ENCODE results near the gene A4GALT. TPM values are rescaled to one million over a fixed set of nuclear protein-coding genes. Genes with fewer than 3 reads are reported as not detected.
A peak's percentile ranks its signal among the peaks of the same experiment; 100 is the strongest.

The A4GALT gene
- total and polyA plus RNA-seq, 2 donors = 1.3 to 20.9 TPM

- DNase-seq (ENCODE audit: low read depth in 6 of 9, low spot score in 9 of 9) = no peak
- WGBS = 83% methylated on average over 19 of the region's 19 CpGs
- Histone ChIP-seq H3K9me3 (ENCODE audit: control insufficient read depth in 2 of 2, insufficient read depth in 1 of 2, low read length in 1 of 2) (peaks cover 0 to 3% of the 10 kb centered on the region in 2 donors), H3K4me1 (ENCODE audit: control insufficient read depth in 2 of 2, insufficient read depth in 2 of 2, low read length in 2 of 2) (peaks cover 13 to 62% of the 10 kb centered on the region in 2 donors), H3K27me3 (ENCODE audit: control insufficient read depth in 2 of 2, insufficient read depth in 1 of 2, low read length in 1 of 2) (no peaks in the 10 kb centered on the region), H3K36me3 (ENCODE audit: control insufficient read depth in 2 of 2, insufficient read depth in 2 of 2, low read length in 1 of 2) (peaks cover 3 to 10% of the 10 kb centered on the region in 2 donors), H3K27ac (ENCODE audit: low read depth in 1 of 2, low read length in 1 of 2) (peak overlapping the region in 1 of 2 donors; percentile 10), H3K4me3 (ENCODE audit: low read length in 2 of 2) (no peak overlapping the region)
Measured at GRCh38 chr22:42645341-42645937, 75.2 kb downstream of the A4GALT start.

GRCh38 chr22:42644422-42645340, 76.0 kb downstream of the A4GALT start:
- DNase-seq (ENCODE audit: low read depth in 6 of 9, low spot score in 9 of 9) = peak in 1 of 9 donors; percentile 1
- peaks cover 3 to 10% of the 10 kb centered on the region in 2 donors for H3K36me3 ChIP-seq (ENCODE audit: control insufficient read depth in 2 of 2, insufficient read depth in 2 of 2, low read length in 1 of 2)
- 55% methylated on average over 22 of the region's 22 CpGs for WGBS
- no peak overlapping the region for H3K4me3 ChIP-seq (ENCODE audit: low read length in 2 of 2)
- H3K27me3 ChIP-seq (ENCODE audit: control insufficient read depth in 2 of 2, insufficient read depth in 1 of 2, low read length in 1 of 2) = no peaks in the 10 kb centered on the region
- H3K27ac ChIP-seq (ENCODE audit: low read depth in 1 of 2, low read length in 1 of 2) = peak overlapping the region; percentile 32 to 41
- H3K9me3 ChIP-seq (ENCODE audit: control insufficient read depth in 2 of 2, insufficient read depth in 1 of 2, low read length in 1 of 2) = peaks cover 0 to 3% of the 10 kb centered on the region in 2 donors
- H3K4me1 ChIP-seq (ENCODE audit: control insufficient read depth in 2 of 2, insufficient read depth in 2 of 2, low read length in 2 of 2) = peaks cover 13 to 58% of the 10 kb centered on the region in 2 donors

GRCh38 chr22:42643634-42644421, 76.8 kb downstream of the A4GALT start:
- peaks cover 13 to 56% of the 10 kb centered on the region in 2 donors for H3K4me1 ChIP-seq (ENCODE audit: control insufficient read depth in 2 of 2, insufficient read depth in 2 of 2, low read length in 2 of 2)
- peaks cover 0 to 3% of the 10 kb centered on the region in 2 donors for H3K9me3 ChIP-seq (ENCODE audit: control insufficient read depth in 2 of 2, insufficient read depth in 1 of 2, low read length in 1 of 2)
- WGBS = 96% methylated on average over 14 of the region's 14 CpGs
- no peak overlapping the region for H3K27ac ChIP-seq (ENCODE audit: low read depth in 1 of 2, low read length in 1 of 2)
- H3K27me3 ChIP-seq (ENCODE audit: control insufficient read depth in 2 of 2, insufficient read depth in 1 of 2, low read length in 1 of 2) = no peaks in the 10 kb centered on the region
- H3K4me3 ChIP-seq (ENCODE audit: low read length in 2 of 2) = no peak overlapping the region
- DNase-seq (ENCODE audit: low read depth in 6 of 9, low spot score in 9 of 9) = no peak
- H3K36me3 ChIP-seq (ENCODE audit: control insufficient read depth in 2 of 2, insufficient read depth in 2 of 2, low read length in 1 of 2) = peaks cover 3 to 10% of the 10 kb centered on the region in 2 donors

GRCh38 chr22:42642806-42643633, 77.7 kb downstream of the A4GALT start:
- peaks cover 3 to 10% of the 10 kb centered on the region in 2 donors for H3K36me3 ChIP-seq (ENCODE audit: control insufficient read depth in 2 of 2, insufficient read depth in 2 of 2, low read length in 1 of 2)
- H3K4me3 ChIP-seq (ENCODE audit: low read length in 2 of 2) = no peak overlapping the region
- H3K27me3 ChIP-seq (ENCODE audit: control insufficient read depth in 2 of 2, insufficient read depth in 1 of 2, low read length in 1 of 2) = no peaks in the 10 kb centered on the region
- H3K4me1 ChIP-seq (ENCODE audit: control insufficient read depth in 2 of 2, insufficient read depth in 2 of 2, low read length in 2 of 2) = peaks cover 12 to 49% of the 10 kb centered on the region in 2 donors
- no peak overlapping the region for H3K27ac ChIP-seq (ENCODE audit: low read depth in 1 of 2, low read length in 1 of 2)
- 81% methylated on average over 12 of the region's 12 CpGs for whole genome bisulfite sequencing
- peaks cover 0 to 3% of the 10 kb centered on the region in 2 donors for H3K9me3 ChIP-seq (ENCODE audit: control insufficient read depth in 2 of 2, insufficient read depth in 1 of 2, low read length in 1 of 2)
- no peak for DNase-seq (ENCODE audit: low read depth in 6 of 9, low spot score in 9 of 9)

Other genes with a start within 250 kb of the A4GALT start
- gene RRP7A, start 201.1 kb downstream of the A4GALT start, total RNA-seq = 62.4 TPM
- 21.9 TPM for gene RRP7A, start 201.1 kb downstream of the A4GALT start, polyA plus RNA-seq
- 2.4 TPM for gene SERHL2, start 166.9 kb downstream of the A4GALT start, total RNA-seq
- gene SERHL2, start 166.9 kb downstream of the A4GALT start, polyA plus RNA-seq = 1.2 TPM
- 40.4 TPM for gene POLDIP3, start 106.0 kb downstream of the A4GALT start, total RNA-seq
- gene POLDIP3, start 106.0 kb downstream of the A4GALT start, polyA plus RNA-seq = 29.8 TPM
- 0.09 TPM for gene ATP5MGL, start 80.3 kb downstream of the A4GALT start, total RNA-seq
- 0.07 TPM for gene ATP5MGL, start 80.3 kb downstream of the A4GALT start, polyA plus RNA-seq
- gene CYB5R3, start 71.5 kb downstream of the A4GALT start, total RNA-seq = 24.6 TPM
- gene CYB5R3, start 71.5 kb downstream of the A4GALT start, polyA plus RNA-seq = 70.7 TPM
- 29.9 TPM for gene ARFGAP3, start 136.4 kb upstream of the A4GALT start, total RNA-seq
- gene ARFGAP3, start 136.4 kb upstream of the A4GALT start, polyA plus RNA-seq = 40.0 TPM